ENCODE data around the gene MCTP1.

DNA sequence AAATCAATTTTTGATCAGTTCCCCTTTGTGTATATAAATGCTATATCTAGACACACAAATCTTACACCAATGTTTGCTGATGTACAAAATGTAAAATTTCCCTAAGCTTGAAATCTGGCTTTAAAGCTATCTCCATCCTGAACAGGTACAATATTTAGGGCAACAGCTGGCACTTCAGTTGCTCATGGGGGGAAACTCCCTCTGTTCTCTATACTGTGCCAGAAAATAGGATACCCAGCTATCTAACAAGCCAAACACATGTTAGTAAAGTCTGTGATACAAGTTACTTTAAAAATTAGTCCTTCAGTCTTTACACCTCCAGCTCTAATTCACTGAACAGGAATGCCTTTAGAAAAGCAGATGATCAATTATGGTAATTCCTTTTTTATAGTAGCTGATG lies 474.6 kb downstream of the MCTP1 start:
- TF ChIP-seq EZH2phosphoT487 (IDR thresholded peaks at IDR 0.05; ENCODE audit: insufficient read depth, low read depth) (no peak), EZH2 (IDR thresholded peaks at IDR 0.05; ENCODE audit: insufficient read depth, poor library complexity, severe bottlenecking) (no peak)

Measured in GM23248 (cell line).